K562 (cell line): ENCODE data around the gene VTN. TPM values are rescaled to one million over a fixed set of nuclear protein-coding genes. Genes with fewer than 3 reads are reported as not detected.

Experiments used
- CBFA2T2 ChIP-seq: fragments of 450-650 bp; conservative IDR thresholded peaks from 2 replicates; pipeline ENCODE4 v1.6.1; 2017; ENCODE audit warnings: mild to moderate bottlenecking
- IFI16 ChIP-seq: fragments of 250-450 bp; sonication (Bioruptor Pico); IDR thresholded peaks from 2 replicates; pipeline ENCODE4 v2.1.2; 2022; ENCODE audit warnings: mild to moderate bottlenecking, inconsistent platforms
- POLR2AphosphoS5 ChIP-seq: IDR thresholded peaks from 2 replicates; pipeline ENCODE4 v1.6.1; 2011; ENCODE audit warnings: mild to moderate bottlenecking, low read depth, low read length, moderate library complexity; ENCODE audit not compliant: control insufficient read depth, insufficient read depth
- SP2 ChIP-seq: IDR thresholded peaks from 2 replicates; pipeline ENCODE4 v1.6.1; 2011; ENCODE audit warnings: mild to moderate bottlenecking, low read depth, low read length, moderate library complexity; ENCODE audit not compliant: poor library complexity, severe bottlenecking; ENCODE audit errors: extremely low read depth
- SRSF7 ChIP-seq: fragments of 200-400 bp; formaldehyde crosslinking; optimal IDR thresholded peaks from 2 replicates; pipeline ENCODE3; 2017; ENCODE audit warnings: mild to moderate bottlenecking, low read depth, low read length
- TFAM ChIP-seq: fragments of 250-450 bp; sonication (Bioruptor Pico); conservative IDR thresholded peaks from 2 replicates; pipeline ENCODE4 v1.5.0; 2021; ENCODE audit warnings: mild to moderate bottlenecking, moderate library complexity
- TRIM28 ChIP-seq: fragments of 450-650 bp; IDR thresholded peaks from 2 replicates; pipeline ENCODE4 v1.6.1; 2017
- ZBTB17 ChIP-seq: fragments of 450-650 bp; formaldehyde crosslinking; IDR thresholded peaks from 2 replicates; pipeline ENCODE4 v1.4.0; 2020; ENCODE audit warnings: mild to moderate bottlenecking
- polyA plus RNA-seq, 8 experiments: library from polyadenylated mRNA; depleted of rRNA in 4 of 8; stranded (reverse) in 5 of 8; unstranded in 3 of 8; fragments of >200 nt; fragmentation: Nextera tagmentation in 2 of 8; fragmentation: Illumina TruSeq in 1 of 8; extraction: Ambion mirVana in 2 of 8; extraction: Trizol in 1 of 8; gene quantifications; 2 replicates each; pipeline versions ENCODE4 v1.2.1 to v1.2.3, GENCODE V29; 2011 to 2014; ENCODE audit warnings: inconsistent platforms in 1 of 8, missing spikeins in 1 of 8
- total RNA-seq, 7 experiments: library from RNA; depleted of rRNA in 6 of 7; stranded (reverse); fragments of >200 nt in 6 of 7; fragmentation: Illumina TruSeq in 2 of 7; extraction: Trizol in 2 of 7; gene quantifications; 2 replicates each; pipeline versions ENCODE4 v1.2.1 to v1.2.3, GENCODE V29; 2011 to 2021; ENCODE audit warnings: low replicate concordance in 1 of 7
- TF ChIP-seq, protein P1 (sequence below): IDR thresholded peaks from 2 replicates; pipeline ENCODE4 v1.6.1; 2011; ENCODE audit not compliant: insufficient read length; ENCODE audit errors: extremely low read depth
- TF ChIP-seq, protein P2 (sequence below): fragments of 250-450 bp; sonication (Bioruptor Pico); IDR thresholded peaks from 2 replicates; pipeline ENCODE4 v1.5.0; 2020; ENCODE audit warnings: mild to moderate bottlenecking, borderline replicate concordance
- TF ChIP-seq, protein P3 (sequence below), 2 experiments: fragments of 200-800 bp in 1 of 2; sonication (Bioruptor generic) in 1 of 2; sonication (generic) in 1 of 2; formaldehyde crosslinking in 1 of 2; IDR thresholded peaks in 1 of 2; conservative IDR thresholded peaks in 1 of 2; 2 replicates each; pipeline versions ENCODE4 v1.5.0 to v1.6.1; 2016 to 2020; ENCODE audit warnings: missing compliant biosample characterization in 1 of 2, missing genetic modification characterization in 1 of 2, missing genetic modification reagents in 1 of 2
- TF ChIP-seq, protein P4 (sequence below): fragments of 450-650 bp; IDR thresholded peaks from 2 replicates; pipeline ENCODE4 v1.6.1; 2017; ENCODE audit warnings: mild to moderate bottlenecking, moderate library complexity

The VTN gene
- total and polyA plus RNA-seq, 9 of the 15 experiments (the other 6 are each of a cell fraction or from before 2014, with no cell fraction given) = 0.13 to 1.0 (median 0.29) TPM; not detected in 1

DNA sequence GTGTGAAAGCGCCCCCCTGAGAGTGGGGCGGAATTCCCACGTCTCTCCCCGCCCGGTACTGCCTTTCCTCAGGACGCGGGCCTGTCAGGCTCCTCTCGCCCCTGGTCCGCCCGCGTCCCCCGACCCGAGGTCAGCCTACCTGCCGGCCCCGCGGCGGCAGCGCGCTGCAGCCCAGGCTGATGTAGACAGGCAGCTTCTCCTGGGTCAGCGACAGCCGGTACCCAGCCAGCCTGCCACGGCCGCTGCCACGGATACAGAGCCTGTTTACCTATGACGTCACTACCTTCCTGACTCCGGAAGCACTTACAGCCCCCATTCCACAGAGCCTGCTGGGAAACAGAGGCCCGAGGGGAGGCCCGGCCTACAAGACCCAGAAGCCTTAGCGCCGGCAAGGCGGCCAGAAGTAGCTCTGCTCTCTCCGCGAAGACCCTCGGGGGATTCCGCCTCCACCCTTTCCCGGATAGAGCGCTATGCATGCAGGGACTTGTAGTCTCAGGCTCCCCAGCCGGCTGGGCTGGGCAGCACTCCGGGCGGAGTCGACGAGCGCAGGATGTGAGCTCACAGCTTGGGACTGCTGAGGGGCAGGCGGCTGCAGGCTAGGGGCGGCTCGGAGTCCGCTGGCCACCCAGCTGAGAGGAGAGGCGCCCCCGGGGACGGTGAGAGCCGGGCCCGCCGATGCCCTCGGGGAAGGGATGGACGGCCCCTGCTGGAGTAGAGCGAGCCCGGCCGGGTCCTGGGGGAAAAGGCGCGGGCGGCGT is 34.7 kb downstream of the VTN start, which contains the start of the genes IFT20 and TNFAIP1 (continued):
- TF ChIP-seq, protein P1, sequence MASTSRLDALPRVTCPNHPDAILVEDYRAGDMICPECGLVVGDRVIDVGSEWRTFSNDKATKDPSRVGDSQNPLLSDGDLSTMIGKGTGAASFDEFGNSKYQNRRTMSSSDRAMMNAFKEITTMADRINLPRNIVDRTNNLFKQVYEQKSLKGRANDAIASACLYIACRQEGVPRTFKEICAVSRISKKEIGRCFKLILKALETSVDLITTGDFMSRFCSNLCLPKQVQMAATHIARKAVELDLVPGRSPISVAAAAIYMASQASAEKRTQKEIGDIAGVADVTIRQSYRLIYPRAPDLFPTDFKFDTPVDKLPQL = no peak
- TF ChIP-seq CBFA2T2 (no peak), ZBTB17 (CRISPR knock-in tag) (peak; percentile 86), SP2 (no peak), TFAM (CRISPR knock-in tag) (no peak), TRIM28 (no peak), SRSF7 (no peak), IFI16 (CRISPR knock-in tag) (no peak), POLR2AphosphoS5 (peak; percentile 55; the same call in 1 of the 2 replicates)
- TF ChIP-seq, protein P2, sequence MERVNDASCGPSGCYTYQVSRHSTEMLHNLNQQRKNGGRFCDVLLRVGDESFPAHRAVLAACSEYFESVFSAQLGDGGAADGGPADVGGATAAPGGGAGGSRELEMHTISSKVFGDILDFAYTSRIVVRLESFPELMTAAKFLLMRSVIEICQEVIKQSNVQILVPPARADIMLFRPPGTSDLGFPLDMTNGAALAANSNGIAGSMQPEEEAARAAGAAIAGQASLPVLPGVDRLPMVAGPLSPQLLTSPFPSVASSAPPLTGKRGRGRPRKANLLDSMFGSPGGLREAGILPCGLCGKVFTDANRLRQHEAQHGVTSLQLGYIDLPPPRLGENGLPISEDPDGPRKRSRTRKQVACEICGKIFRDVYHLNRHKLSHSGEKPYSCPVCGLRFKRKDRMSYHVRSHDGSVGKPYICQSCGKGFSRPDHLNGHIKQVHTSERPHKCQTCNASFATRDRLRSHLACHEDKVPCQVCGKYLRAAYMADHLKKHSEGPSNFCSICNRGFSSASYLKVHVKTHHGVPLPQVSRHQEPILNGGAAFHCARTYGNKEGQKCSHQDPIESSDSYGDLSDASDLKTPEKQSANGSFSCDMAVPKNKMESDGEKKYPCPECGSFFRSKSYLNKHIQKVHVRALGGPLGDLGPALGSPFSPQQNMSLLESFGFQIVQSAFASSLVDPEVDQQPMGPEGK = no peak
- TF ChIP-seq, protein P3, sequence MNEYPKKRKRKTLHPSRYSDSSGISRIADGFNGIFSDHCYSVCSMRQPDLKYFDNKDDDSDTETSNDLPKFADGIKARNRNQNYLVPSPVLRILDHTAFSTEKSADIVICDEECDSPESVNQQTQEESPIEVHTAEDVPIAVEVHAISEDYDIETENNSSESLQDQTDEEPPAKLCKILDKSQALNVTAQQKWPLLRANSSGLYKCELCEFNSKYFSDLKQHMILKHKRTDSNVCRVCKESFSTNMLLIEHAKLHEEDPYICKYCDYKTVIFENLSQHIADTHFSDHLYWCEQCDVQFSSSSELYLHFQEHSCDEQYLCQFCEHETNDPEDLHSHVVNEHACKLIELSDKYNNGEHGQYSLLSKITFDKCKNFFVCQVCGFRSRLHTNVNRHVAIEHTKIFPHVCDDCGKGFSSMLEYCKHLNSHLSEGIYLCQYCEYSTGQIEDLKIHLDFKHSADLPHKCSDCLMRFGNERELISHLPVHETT (CRISPR knock-in tag; conservative IDR thresholded peaks at IDR 0.05 in 1 of 2, IDR thresholded peaks at IDR 0.05 in 1 of 2) = peak in 1 of 2 experiments; percentile 82; a peak in 2 of 4 replicates
- TF ChIP-seq, protein P4, sequence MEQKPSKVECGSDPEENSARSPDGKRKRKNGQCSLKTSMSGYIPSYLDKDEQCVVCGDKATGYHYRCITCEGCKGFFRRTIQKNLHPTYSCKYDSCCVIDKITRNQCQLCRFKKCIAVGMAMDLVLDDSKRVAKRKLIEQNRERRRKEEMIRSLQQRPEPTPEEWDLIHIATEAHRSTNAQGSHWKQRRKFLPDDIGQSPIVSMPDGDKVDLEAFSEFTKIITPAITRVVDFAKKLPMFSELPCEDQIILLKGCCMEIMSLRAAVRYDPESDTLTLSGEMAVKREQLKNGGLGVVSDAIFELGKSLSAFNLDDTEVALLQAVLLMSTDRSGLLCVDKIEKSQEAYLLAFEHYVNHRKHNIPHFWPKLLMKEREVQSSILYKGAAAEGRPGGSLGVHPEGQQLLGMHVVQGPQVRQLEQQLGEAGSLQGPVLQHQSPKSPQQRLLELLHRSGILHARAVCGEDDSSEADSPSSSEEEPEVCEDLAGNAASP = no peak
